MCF 10A (cell line): ENCODE measurements around the gene NAB1. TPM values are rescaled to one million over a fixed set of nuclear protein-coding genes. Genes with fewer than 3 reads are reported as not detected.

Source experiments
- BruUV-seq: library from RNA; stranded (reverse); fragments of 400-500 nt; replicated peaks from 2 replicates; lab custom pipeline; 2021; lab: Mats Ljungman, UMichigan
- CTCF ChIA-PET: fragments of 300-600 bp; sonication (Branson Sonifier 250); formaldehyde crosslinking; extraction: SDS; loops from one replicate; lab custom pipeline; 2021; ENCODE audit warnings: antibody characterized with exemption, inconsistent platforms; lab: Yijun Ruan, JAX
- POLR2A ChIA-PET: fragments of 300-600, 350-650 bp; sonication (Branson Sonifier 250); formaldehyde crosslinking; extraction: SDS; loops from one replicate; lab custom pipeline; 2020; ENCODE audit warnings: antibody characterized with exemption, inconsistent platforms; lab: Yijun Ruan, JAX
- DNase-seq: peaks from one replicate; pipeline ENCODE4 v3.0.0-alpha.2; 2018; ENCODE audit not compliant: unreplicated experiment
- H3K27ac Mint-ChIP-seq: one replicate; pipeline ENCODE4 v1.8.0; 2022; ENCODE audit warnings: mild to moderate bottlenecking, low read depth, mixed read lengths; ENCODE audit not compliant: unreplicated experiment
- H3K27me3 Mint-ChIP-seq: one replicate; pipeline ENCODE4 v1.8.0; 2022; ENCODE audit warnings: mixed read lengths; ENCODE audit not compliant: insufficient read depth, unreplicated experiment
- H3K36me3 Mint-ChIP-seq: one replicate; pipeline ENCODE4 v1.8.0; 2022; ENCODE audit warnings: mild to moderate bottlenecking, moderate library complexity, mixed read lengths; ENCODE audit not compliant: insufficient read depth, unreplicated experiment
- H3K4me1 Mint-ChIP-seq: one replicate; pipeline ENCODE4 v1.8.0; 2022; ENCODE audit warnings: mixed read lengths; ENCODE audit not compliant: insufficient read depth, unreplicated experiment
- H3K4me3 Mint-ChIP-seq: one replicate; pipeline ENCODE4 v1.8.0; 2022; ENCODE audit warnings: mild to moderate bottlenecking, moderate library complexity, mixed read lengths; ENCODE audit not compliant: unreplicated experiment
- H3K9me3 Mint-ChIP-seq: one replicate; pipeline ENCODE4 v1.8.0; 2022; ENCODE audit warnings: mixed read lengths; ENCODE audit not compliant: unreplicated experiment
- CTCF ChIP-seq: fragments of 200-600 bp; IDR thresholded peaks from one replicate; pipeline ENCODE4 v1.8.0; 2022; ENCODE audit warnings: antibody characterized with exemption, mild to moderate bottlenecking; ENCODE audit not compliant: unreplicated experiment
- intact Hi-C: fragments of 100-400 bp; cut with micrococcal nuclease; formaldehyde crosslinking; loops from 2 replicates; pipeline ENCODE4 v1.14.1; 2022
- total RNA-seq: library from RNA; stranded (reverse); gene quantifications from 2 replicates; pipeline ENCODE4 v1.2.3, GENCODE V29; 2022

The NAB1 gene
- total RNA-seq, 1 experiment from 2014 or later: 48.5 TPM

- CTCF ChIA-PET: interaction anchor here (0.6 to 1.8 kb wide), 6 partner anchors 12 to 988 kb away, joined by 3 to 5 read pairs (median 3); no protein-coding TSS in a partner anchor
- no peak overlapping the region for H3K4me3 Mint-ChIP-seq
- intact Hi-C loops: no loop called here
Measured at GRCh38 chr2:190693533-190694232, 44.8 kb downstream of the NAB1 start.

GRCh38 chr2:190694479-190694878 lies 45.6 kb downstream of the NAB1 start:
- no TSS peak for BruUV-seq
- Mint-ChIP-seq H3K9me3 (no peaks in the 10 kb centered on the region), H3K36me3 (peaks cover 58% of the 10 kb centered on the region), H3K27me3 (no peaks in the 10 kb centered on the region), H3K4me1 (no peaks in the 10 kb centered on the region), H3K27ac (no peak overlapping the region), H3K4me3 (no peak overlapping the region)
- TF ChIP-seq CTCF: no peak
- ChIA-PET CTCF (interaction anchor here (0.6 to 1.8 kb wide), 3 partner anchors 15 to 987 kb away, joined by 3 to 5 read pairs (median 4); no protein-coding TSS in a partner anchor), POLR2A (interaction anchor here (1.2 to 1.3 kb wide), 2 partner anchors 30 to 65 kb away, joined by 3 to 4 read pairs; no protein-coding TSS in a partner anchor)
- intact Hi-C loops: no loop called here
- DNase-seq: no peak

More at GRCh38 chr2:190693533-190694232, 44.8 kb downstream of the NAB1 start:
- Mint-ChIP-seq H3K4me1 (no peaks in the 10 kb centered on the region), H3K27me3 (no peaks in the 10 kb centered on the region), H3K36me3 (peaks cover 60% of the 10 kb centered on the region), H3K9me3 (no peaks in the 10 kb centered on the region), H3K27ac (no peak overlapping the region)
- DNase-seq: no peak
- no peak for TF ChIP-seq CTCF
- POLR2A ChIA-PET: interaction anchor here (0.6 to 0.7 kb wide), 2 partner anchors 16 to 544 kb away, joined by 3 to 4 read pairs; no protein-coding TSS in a partner anchor
- BruUV-seq: no TSS peak

GRCh38 chr2:190695739-190696138 lies 46.9 kb downstream of the NAB1 start:
- ChIA-PET POLR2A (interaction anchor here (1.3 to 1.4 kb wide), 2 partner anchors 15 to 29 kb away, joined by 4 read pairs; no protein-coding TSS in a partner anchor), CTCF (no interaction called here)
- no peaks in the 10 kb centered on the region for H3K27me3 Mint-ChIP-seq
- no peaks in the 10 kb centered on the region for H3K9me3 Mint-ChIP-seq
- DNase-seq: no peak
- no peak overlapping the region for H3K4me3 Mint-ChIP-seq
- peaks cover 45% of the 10 kb centered on the region for H3K36me3 Mint-ChIP-seq
- BruUV-seq: no TSS peak
- no peak for TF ChIP-seq CTCF
- no peaks in the 10 kb centered on the region for H3K4me1 Mint-ChIP-seq
- intact Hi-C loops: no loop called here
- H3K27ac Mint-ChIP-seq: no peak overlapping the region

- no peaks in the 10 kb centered on the region for H3K27me3 Mint-ChIP-seq
- intact Hi-C loops: no loop called here
- TF ChIP-seq CTCF: no peak
- no peaks in the 10 kb centered on the region for H3K4me1 Mint-ChIP-seq
- ChIA-PET POLR2A (interaction anchor here (0.7 to 1.4 kb wide), 3 partner anchors 9 to 46 kb away, joined by 4 read pairs; no protein-coding TSS in a partner anchor), CTCF (interaction anchor here (0.6 kb wide), 3 partner anchors 13 to 542 kb away, joined by 3 read pairs; no protein-coding TSS in a partner anchor)
- H3K27ac Mint-ChIP-seq: no peak overlapping the region
- DNase-seq: no peak
- no peaks in the 10 kb centered on the region for H3K9me3 Mint-ChIP-seq
- peaks cover 35% of the 10 kb centered on the region for H3K36me3 Mint-ChIP-seq
- no TSS peak for BruUV-seq
- H3K4me3 Mint-ChIP-seq: no peak overlapping the region
Measured at GRCh38 chr2:190696792-190697398, 48.0 kb downstream of the NAB1 start.
